ENCODE measurements around the gene PTPRN2. TPM values are rescaled to one million over a fixed set of nuclear protein-coding genes. Genes with fewer than 3 reads are reported as not detected.

The PTPRN2 gene
- total RNA-seq, 1 experiment from 2014 or later = 2.1 TPM

DNA sequence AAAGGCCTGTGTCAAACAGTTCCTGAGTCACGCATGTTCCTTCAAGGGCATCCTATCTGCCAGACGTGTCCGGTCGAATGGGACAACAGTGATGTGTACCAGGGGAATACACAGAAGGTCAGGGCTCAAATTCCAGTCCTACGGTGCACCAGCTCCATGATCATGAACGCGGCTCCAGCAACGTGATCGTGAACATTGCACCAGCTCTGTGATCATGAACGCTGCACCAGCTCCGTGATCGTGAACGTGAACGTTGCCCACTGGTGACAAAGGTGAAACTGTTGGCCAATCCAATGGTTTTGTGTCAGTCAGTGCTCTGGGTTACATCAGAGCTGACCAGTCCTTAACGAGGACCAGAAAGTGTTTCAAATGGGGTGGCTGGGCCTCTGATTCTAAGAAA lies 4.3 kb upstream of the PTPRN2 start:
- H3K27me3 ChIP-seq (ENCODE audit: insufficient read depth, low read length) = no peaks in the 10 kb centered on the region; the same call in 1 of the 2 replicates
- no peak overlapping the region for H3K4me2 ChIP-seq (ENCODE audit: low read length)
- no peak for ATAC-seq
- no peaks in the 10 kb centered on the region for H3K9me2 ChIP-seq (ENCODE audit: insufficient read depth)
- no peak overlapping the region for H3K9ac ChIP-seq (ENCODE audit: low read length)
- CTCF ChIA-PET = no interaction called here
- no peaks in the 10 kb centered on the region; a peak in 1 of 4 replicates for H3K4me1 ChIP-seq (ENCODE audit: control insufficient read depth in 1 of 2, insufficient read depth in 2 of 2, low read length in 2 of 2)
- no peak overlapping the region for H3K4me3 ChIP-seq (replicated peaks in 1 of 2; ENCODE audit: low read depth in 1 of 2, low read length in 2 of 2)
- no peaks in the 10 kb centered on the region for H3K36me3 ChIP-seq (ENCODE audit: control insufficient read depth in 1 of 2, insufficient read depth in 2 of 2, low read length in 2 of 2)
- H3K9me3 ChIP-seq (ENCODE audit: control insufficient read depth in 1 of 2, insufficient read depth in 1 of 2, low read depth in 1 of 2, low read length in 2 of 2) = peaks cover 0 to 3% of the 10 kb centered on the region in 2 experiments; a peak in 2 of 4 replicates
- intact Hi-C loops (cut with micrococcal nuclease) = no loop called here
- no peaks in the 10 kb centered on the region for H3K79me2 ChIP-seq (ENCODE audit: insufficient read depth, low read length)
- RAD21 ChIA-PET (ENCODE audit: low non-redundant PET in 1 of 2, low total read pairs in 2 of 2, uncharacterized antibody in 2 of 2, unreplicated experiment in 2 of 2) = no interaction called here
- BruUV-seq (replicated peaks) = no TSS peak
- no peak overlapping the region for H3K27ac ChIP-seq (ENCODE audit: low read depth, low read length)
- no peak for DNase-seq (ENCODE audit: low read depth, low spot score)
- POLR2A ChIA-PET = no interaction called here
- no peaks in the 10 kb centered on the region for H4K20me1 ChIP-seq (ENCODE audit: insufficient read depth)
- TF ChIP-seq FOSL1 (IDR thresholded peaks at IDR 0.05; ENCODE audit: low read depth) (no peak), MAX (IDR thresholded peaks at IDR 0.05) (no peak), EGR1 (IDR thresholded peaks at IDR 0.05; ENCODE audit: low read depth) (no peak), ELF1 (IDR thresholded peaks at IDR 0.05; ENCODE audit: borderline replicate concordance, low read depth) (no peak), SIN3A (IDR thresholded peaks at IDR 0.05; ENCODE audit: low read depth) (no peak), EZH2phosphoT487 (IDR thresholded peaks at IDR 0.05; ENCODE audit: borderline replicate concordance) (no peak), RAD21 (IDR thresholded peaks at IDR 0.05; ENCODE audit: low read depth) (no peak), ATF3 (IDR thresholded peaks at IDR 0.05) (no peak), EZH2 (IDR thresholded peaks at IDR 0.05) (no peak), POLR2A (IDR thresholded peaks at IDR 0.05; ENCODE audit: borderline replicate concordance, extremely low read depth, insufficient read depth, insufficient read length) (no peak), ZNF274 (IDR thresholded peaks at IDR 0.05; ENCODE audit: low read depth, low read length) (no peak), ZFX (IDR thresholded peaks at IDR 0.05) (no peak), YY1 (IDR thresholded peaks at IDR 0.05; ENCODE audit: extremely low read depth, insufficient replicate concordance, low read depth, low read length) (no peak), JUND (IDR thresholded peaks at IDR 0.05) (no peak)
- TF ChIP-seq, protein P1, sequence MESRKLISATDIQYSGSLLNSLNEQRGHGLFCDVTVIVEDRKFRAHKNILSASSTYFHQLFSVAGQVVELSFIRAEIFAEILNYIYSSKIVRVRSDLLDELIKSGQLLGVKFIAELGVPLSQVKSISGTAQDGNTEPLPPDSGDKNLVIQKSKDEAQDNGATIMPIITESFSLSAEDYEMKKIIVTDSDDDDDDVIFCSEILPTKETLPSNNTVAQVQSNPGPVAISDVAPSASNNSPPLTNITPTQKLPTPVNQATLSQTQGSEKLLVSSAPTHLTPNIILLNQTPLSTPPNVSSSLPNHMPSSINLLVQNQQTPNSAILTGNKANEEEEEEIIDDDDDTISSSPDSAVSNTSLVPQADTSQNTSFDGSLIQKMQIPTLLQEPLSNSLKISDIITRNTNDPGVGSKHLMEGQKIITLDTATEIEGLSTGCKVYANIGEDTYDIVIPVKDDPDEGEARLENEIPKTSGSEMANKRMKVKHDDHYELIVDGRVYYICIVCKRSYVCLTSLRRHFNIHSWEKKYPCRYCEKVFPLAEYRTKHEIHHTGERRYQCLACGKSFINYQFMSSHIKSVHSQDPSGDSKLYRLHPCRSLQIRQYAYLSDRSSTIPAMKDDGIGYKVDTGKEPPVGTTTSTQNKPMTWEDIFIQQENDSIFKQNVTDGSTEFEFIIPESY (IDR thresholded peaks at IDR 0.05; ENCODE audit: extremely low read depth, insufficient replicate concordance, low read length) = no peak
- TF ChIP-seq, protein P2, sequence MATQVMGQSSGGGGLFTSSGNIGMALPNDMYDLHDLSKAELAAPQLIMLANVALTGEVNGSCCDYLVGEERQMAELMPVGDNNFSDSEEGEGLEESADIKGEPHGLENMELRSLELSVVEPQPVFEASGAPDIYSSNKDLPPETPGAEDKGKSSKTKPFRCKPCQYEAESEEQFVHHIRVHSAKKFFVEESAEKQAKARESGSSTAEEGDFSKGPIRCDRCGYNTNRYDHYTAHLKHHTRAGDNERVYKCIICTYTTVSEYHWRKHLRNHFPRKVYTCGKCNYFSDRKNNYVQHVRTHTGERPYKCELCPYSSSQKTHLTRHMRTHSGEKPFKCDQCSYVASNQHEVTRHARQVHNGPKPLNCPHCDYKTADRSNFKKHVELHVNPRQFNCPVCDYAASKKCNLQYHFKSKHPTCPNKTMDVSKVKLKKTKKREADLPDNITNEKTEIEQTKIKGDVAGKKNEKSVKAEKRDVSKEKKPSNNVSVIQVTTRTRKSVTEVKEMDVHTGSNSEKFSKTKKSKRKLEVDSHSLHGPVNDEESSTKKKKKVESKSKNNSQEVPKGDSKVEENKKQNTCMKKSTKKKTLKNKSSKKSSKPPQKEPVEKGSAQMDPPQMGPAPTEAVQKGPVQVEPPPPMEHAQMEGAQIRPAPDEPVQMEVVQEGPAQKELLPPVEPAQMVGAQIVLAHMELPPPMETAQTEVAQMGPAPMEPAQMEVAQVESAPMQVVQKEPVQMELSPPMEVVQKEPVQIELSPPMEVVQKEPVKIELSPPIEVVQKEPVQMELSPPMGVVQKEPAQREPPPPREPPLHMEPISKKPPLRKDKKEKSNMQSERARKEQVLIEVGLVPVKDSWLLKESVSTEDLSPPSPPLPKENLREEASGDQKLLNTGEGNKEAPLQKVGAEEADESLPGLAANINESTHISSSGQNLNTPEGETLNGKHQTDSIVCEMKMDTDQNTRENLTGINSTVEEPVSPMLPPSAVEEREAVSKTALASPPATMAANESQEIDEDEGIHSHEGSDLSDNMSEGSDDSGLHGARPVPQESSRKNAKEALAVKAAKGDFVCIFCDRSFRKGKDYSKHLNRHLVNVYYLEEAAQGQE (IDR thresholded peaks at IDR 0.05; ENCODE audit: low read depth) = no peak
- TF ChIP-seq, protein P3, sequence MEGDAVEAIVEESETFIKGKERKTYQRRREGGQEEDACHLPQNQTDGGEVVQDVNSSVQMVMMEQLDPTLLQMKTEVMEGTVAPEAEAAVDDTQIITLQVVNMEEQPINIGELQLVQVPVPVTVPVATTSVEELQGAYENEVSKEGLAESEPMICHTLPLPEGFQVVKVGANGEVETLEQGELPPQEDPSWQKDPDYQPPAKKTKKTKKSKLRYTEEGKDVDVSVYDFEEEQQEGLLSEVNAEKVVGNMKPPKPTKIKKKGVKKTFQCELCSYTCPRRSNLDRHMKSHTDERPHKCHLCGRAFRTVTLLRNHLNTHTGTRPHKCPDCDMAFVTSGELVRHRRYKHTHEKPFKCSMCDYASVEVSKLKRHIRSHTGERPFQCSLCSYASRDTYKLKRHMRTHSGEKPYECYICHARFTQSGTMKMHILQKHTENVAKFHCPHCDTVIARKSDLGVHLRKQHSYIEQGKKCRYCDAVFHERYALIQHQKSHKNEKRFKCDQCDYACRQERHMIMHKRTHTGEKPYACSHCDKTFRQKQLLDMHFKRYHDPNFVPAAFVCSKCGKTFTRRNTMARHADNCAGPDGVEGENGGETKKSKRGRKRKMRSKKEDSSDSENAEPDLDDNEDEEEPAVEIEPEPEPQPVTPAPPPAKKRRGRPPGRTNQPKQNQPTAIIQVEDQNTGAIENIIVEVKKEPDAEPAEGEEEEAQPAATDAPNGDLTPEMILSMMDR (IDR thresholded peaks at IDR 0.05 in 2 of 3, conservative IDR thresholded peaks at IDR 0.05 in 1 of 3; ENCODE audit: borderline replicate concordance in 1 of 3, insufficient read depth in 1 of 3, low read depth in 2 of 3, low read length in 2 of 3) = no peak
- H2AFZ ChIP-seq (ENCODE audit: low read depth, low read length, poor library complexity, severe bottlenecking) = no peak overlapping the region
